Transverse colon (tissue), 3 donors: Measurements from ENCODE around the gene ATP13A4.

Experiments used
- CTCF ChIP-seq, 5 experiments: fragments of 200-600 bp in 3 of 5; fragments of 450-650 bp in 2 of 5; sonication (generic) in 3 of 5; IDR thresholded peaks; 1 replicate in 2 of 5; 2 replicates in 3 of 5; pipeline ENCODE4 v1.5.1; 2016 to 2017; ENCODE audit warnings: antibody characterized with exemption in 5 of 5, inconsistent platforms in 3 of 5, mild to moderate bottlenecking in 2 of 5, moderate library complexity in 1 of 5
- EP300 ChIP-seq: sonication (generic); formaldehyde crosslinking; IDR thresholded peaks from one replicate; pipeline ENCODE4 v1.6.1; 2017; ENCODE audit warnings: antibody characterized with exemption, low read depth
- POLR2A ChIP-seq: fragments of 450-650 bp; IDR thresholded peaks from one replicate; pipeline ENCODE4 v1.6.1; 2016; ENCODE audit warnings: antibody characterized with exemption, mild to moderate bottlenecking, moderate library complexity

GRCh38 chr3:193498215-193498614 is 56.5 kb downstream of the ATP13A4 start:
- TF ChIP-seq CTCF (IDR thresholded peaks at IDR 0.05) (no peak), POLR2A (no peak), EP300 (no peak)
